ENCODE results near the gene MRTFB.
A peak's percentile ranks its signal among the peaks of the same experiment; 100 is the strongest.
"Not testable (repeated sequence)": the region's sequence is repeated elsewhere in the genome, so short reads cannot be mapped to it uniquely, and the experiment has no call there.

MRTFB gene

DNA sequence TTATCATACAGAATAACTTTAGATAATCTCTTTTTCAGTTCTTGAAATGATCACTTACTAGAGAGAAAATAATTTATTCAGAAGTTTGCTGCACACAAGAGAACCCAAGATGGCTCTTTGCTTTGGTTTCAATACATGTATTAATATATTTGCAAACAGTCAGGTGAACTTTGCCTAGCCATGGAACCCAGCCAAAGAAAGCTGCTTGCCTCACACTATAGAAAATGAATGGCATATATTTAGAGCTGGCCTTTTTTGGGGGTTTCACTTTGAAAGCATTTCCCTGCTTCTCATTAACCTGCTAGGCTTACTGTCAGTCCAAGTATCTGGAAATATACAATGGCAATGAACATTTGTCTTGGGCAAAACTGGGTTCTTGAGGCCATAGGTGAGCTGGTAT lies 75.3 kb downstream of the MRTFB start:
- DNase-seq: no peak

DNA sequence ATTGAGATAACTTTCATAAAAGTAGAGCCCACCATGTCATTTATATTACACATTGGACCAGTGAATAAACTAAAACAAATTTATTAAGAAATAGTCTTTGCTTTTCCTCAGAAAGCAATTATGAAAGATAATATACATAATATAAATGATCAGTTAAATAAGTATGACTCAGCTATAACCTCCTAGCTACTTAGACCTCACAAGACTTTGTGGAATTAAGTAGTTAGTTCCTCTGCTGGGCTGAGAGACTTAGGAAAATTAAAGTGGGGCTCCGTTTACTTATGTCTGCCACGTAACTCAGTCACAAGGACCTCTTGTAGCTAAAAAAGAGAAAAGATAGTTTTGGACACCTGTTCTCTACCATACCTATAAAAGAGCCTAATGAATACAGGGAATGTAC lies 76.9 kb downstream of the MRTFB start:
- DNase-seq: no peak

DNA sequence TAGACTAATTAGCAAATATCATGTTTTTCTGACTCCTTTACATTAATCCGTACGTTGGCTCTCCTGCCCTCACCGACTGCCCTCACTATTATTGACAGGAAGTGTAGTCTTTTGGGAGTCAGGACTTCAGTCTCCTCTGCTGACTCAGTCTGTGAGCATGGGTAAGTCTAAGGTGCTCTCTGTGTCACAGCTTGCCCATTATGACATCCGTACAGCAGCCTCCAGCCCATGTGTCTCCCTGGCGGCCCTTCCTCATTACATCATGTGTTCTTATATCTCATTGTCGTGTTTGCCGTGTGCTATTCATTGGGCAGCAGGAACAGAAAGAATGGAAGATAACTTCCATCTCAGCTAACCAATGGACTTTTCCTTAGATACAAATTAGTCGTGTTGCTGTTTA lies 77.5 kb downstream of the MRTFB start:
- DNase-seq: no peak

DNA sequence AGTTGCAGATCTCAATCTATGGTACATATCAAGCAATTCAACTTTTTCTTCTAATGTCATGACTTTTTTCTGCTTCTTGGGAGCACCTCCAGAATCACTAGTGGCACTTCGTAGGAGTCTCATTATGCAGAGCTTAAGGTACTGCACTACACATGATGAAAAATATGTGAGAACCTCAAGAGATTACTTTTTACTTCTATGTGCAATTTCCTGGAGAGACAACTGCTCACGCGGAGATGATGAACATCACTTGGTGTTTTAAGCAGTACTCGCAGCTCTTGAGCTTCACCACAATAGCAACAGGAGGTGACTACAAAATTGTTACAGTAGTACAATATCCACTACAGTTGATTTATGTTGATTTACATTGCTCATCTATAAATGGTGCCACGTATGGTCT lies 79.7 kb downstream of the MRTFB start:
- no peak for DNase-seq

DNA sequence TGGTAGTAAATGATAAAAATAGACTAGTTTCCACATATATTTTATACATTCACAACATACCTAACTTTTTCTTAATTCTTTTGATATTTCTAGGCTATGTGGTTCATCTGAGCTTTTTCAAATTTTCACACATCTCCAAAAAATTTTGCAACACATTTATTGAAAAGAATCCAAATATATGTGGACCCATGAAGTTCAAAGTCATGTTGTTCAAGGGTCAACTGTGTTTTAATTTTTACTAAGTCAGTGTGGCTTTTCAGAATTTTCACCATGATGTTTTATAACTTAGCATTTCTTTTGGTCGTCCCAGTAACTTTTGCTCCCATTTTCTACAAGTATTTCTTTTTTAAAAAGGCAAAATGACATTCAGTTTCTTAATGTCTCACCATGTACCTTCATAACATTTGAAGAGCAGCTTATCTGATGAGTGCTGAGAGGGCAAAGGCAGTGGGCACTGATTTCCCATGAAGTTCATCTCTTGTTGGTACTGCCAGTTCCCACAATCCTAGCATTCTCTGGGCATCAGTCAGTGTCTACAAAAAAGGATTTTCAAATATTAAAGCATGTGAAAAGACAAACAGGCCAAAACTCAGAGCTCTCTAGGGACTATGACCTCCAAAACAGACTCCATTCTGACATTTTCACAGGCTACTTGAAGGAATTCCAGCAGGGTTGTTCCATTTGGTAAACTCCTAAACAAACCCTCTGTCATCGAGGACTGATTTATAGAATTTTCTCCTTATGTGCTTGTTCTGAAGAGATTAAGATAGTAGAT lies 80.3 kb downstream of the MRTFB start:
- no peak for DNase-seq

DNA sequence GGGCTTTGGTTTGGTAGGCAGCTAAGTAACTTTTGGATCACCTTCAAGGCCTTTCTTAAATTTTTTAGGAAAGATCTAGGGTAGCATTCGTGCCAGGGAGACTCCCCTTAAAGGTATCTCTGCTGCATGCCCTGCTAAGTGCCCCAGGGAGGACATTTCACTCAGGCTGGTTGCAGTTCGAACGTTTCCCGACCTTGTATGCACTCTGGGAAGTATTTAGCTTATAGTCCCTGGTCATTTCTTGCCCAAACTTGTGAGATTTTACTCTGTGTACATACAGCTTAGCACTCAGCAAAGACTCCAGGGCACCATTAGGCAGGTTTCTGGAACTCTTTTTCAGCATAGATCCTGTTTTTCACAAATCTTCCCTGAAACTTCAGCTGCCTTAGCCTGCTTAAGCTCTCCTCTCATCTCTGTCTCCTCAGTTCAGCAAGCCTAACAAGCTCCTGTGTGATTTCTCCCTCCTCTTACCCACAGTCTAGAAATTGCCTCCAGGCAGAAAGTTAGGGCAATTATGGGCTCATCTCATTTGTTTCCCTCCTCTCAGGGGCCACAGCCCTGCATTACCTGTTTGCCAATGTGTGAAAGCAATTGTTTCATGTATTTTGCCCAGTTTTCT lies 84.6 kb downstream of the MRTFB start:
- DNase-seq: no peak

DNA sequence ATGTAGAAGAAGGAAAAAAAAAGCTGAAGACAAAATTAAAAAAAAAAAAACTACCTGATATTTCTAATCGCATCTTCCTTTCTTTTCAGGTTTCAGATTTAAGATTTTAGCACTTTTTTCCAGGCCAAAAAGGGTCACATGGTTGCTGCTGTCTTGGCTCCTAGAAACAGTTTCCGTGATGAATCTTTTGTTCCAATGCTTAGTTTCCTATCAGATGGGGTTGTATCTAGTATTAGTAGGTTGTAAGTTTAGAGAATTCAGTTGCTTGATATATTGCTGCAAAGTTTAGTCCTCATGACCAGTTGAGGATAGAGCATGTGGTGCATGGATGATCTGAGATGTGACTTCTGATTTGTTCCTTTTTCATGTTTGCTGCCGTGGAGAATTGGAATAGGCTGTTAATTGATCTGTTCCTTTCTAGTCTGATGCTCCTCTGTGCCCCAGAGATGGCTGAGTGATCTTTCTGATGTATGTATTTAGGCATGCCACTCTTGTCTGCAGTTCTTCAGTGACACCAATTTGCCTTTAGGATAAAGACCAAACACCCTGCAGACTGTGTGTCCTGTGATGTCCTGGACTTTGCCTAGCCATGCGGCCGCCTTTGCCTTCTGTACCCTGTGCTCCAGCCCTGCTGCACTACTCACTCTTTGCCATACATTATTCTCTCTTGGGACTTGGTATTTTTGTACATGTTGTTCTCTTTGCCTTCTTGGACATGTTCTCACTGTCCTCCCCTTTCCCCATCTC lies 94.0 kb downstream of the MRTFB start:
- DNase-seq: no peak

DNA sequence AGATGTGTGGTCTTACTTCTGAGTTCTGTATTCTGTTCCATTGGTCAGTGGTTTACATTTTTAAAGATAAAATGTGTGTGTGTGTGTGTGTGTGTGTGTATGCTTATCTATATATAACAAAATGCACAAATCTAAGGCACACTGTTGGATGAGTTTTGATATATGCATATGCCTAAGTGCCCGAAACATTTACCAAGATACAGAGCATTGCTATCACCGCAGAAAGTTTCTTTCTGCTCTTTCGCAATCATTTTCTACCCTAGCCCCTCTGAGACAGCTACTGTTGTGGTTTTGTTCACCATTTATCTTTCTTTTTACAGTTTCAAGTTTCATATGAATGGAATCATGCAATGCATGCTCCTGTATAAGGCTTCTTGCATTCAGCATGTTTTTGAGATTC lies 97.0 kb downstream of the MRTFB start:
- DNase-seq: no peak

DNA sequence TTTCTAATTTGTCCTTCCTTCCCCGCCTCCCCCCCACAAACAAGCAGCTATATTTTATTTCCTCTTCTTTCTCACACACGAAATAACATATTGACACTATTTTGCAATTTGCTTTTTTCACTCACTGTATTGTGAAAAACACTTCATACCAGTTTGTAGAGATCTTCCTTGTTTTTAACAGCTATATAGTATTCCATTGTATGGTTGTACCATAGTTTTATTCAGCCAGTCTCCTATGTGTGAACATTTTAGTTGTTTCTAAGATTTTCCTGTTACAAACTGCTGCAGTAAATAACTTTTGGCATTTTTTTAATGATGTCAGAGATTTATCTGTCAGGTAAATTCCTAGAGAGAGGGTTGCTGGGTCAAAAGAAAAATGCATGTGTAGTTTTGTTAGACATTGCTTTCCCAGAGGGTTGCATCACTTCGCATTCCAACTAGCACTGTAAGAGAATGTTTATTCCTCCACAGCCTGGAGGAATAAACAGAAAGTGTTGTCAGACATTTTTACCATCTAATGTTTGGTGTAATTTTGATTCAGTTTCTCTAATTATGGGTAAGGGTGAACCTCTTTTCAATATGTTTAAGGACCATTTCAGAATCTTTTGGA lies 101.2 kb downstream of the MRTFB start:
- DNase-seq: no peak

DNA sequence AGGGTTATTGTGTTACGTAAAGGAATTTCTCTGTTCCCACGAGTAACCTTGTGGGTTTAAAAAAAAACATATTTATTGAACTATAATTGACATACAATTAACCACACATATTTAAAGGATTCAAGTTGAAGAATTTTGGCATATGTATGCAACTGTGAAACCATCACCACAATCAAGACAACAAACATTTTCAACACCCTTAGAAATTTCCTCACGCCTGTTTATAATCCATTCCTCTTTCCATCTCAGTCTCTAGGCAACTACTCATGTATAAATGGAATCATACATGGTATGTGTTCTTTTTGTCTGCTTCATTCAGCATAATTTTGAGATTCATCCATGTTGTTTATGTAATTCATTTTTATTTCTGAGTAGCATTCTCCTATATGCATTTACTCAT lies 104.0 kb downstream of the MRTFB start:
- no peak for DNase-seq

DNA sequence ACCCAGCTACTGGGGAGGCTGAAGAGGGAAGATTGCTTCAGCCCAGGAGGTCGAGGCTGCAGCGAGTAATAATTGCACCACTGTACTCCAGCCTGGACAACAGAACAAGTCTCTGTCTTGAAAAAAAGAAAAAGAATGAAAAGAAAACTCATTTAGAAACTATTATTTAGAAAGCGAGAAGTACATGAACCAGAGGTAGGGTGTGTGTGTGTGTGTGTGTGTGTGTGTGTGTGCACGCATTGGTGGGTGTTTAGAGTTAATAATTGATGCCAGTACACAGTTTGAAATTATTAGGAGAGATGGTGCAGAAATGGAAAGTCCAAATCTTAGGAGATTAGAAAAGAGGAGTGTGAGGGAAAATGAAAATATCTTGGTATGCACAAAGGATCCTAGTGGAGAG lies 106.6 kb downstream of the MRTFB start:
- no peak for DNase-seq

DNA sequence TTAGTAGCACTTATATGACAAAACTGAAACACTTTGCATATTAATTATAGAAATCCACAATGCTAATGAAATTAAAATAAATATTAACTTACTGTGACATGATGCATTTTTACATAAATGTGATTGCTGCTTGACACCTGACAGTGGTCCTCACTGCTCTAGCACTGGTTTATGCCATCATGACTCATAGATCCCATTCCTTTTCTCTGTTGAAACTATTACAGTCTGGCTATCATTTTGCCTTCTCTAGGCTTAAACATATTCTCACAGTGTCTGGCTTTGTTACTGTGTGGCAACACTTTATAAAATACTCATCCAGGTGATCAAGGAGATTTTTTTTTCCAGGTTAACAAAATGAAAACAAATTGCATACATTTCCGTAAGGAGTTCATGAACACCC lies 108.0 kb downstream of the MRTFB start:
- no peak for DNase-seq

DNA sequence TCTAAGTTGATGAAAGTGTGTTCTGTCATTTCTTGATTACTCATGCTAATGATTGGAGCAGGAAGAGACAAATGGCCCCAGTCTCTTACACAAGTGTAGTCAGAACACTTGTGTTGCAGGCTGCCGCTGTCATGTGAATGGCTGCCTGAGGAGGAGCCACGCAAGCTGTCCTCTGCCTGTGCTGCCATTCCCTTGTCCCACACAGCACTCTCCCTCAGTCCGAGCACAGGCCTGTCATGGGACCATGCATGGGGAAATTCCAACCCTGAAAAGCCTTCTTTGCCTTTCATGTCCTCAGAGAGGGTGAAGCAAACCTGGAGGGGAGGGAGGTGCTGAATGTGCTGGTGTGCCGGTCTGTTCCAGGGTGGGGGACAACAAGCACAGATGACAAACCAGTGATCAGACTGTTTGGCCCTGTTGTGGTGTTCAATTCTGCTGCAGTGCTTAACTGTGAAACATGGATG lies 109.4 kb downstream of the MRTFB start:
- DNase-seq: no peak

DNA sequence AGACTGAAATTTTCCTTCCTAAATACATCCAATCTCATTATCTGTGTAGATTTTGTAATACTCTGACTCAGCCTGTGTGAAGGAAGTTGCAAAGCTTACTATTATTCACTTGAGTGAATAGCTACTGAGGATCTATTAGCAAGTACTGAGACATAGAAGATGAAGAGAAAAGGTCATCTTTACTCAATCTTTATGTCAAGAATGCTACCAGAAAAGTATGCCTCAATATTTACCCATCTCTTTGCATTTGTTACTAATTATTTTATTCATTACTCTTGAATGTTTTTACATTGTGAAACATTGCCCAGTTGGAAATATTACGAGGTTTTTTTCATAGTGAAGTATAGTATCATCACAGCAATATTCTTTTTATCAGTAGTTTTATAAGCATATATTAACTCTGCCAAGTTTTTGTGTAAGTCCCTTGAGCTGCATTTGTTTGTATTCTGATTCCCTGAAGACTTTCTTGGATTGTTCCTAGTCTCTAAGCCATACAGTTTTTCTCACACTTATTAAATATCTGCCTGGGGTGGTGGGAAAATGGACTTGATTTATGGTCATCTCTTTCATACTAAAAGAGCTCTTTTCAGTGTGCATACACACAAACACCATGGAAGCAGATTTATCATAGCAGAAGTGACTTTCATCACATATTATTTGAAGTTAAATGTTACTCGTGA lies 110.4 kb downstream of the MRTFB start:
- no peak for DNase-seq

DNA sequence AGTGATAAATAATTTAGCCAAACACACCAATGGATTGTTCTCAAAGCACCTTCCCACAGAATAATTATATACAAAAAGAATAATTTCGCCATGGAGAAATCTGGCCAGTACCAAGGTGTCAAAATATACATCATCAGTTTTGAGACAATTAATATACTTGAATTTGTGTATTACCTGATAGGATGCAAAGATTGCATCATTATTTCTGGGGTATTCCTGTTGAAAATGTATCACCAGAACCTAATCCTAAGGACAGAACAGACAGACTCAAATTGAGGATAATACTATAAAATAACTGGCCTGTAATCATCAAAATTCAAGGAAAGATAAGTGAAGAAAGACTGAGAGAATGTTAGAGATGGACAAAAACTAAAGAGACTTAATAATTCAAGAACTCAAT lies 111.9 kb downstream of the MRTFB start:
- no peak for DNase-seq

DNA sequence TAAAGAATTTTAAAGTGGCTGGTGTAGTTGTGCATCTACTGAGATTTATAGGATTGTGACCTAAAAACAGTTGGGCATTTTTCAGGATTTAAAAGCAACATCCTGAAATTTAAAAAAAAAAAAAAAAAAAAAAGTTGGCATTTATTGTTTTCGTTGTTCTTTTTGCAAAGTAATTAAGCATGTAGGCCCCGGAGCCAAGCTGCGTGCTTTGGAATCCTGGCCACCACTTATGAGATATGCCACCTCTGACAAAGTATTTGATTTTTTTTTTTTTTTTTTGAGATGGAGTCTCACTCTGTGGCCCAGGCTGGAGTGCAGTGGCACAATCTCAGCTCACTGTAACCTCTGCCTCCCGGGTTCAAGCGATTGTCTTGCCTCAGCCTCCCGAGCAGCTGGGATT lies 112.8 kb downstream of the MRTFB start:
- DNase-seq: not testable (repeated sequence)

DNA sequence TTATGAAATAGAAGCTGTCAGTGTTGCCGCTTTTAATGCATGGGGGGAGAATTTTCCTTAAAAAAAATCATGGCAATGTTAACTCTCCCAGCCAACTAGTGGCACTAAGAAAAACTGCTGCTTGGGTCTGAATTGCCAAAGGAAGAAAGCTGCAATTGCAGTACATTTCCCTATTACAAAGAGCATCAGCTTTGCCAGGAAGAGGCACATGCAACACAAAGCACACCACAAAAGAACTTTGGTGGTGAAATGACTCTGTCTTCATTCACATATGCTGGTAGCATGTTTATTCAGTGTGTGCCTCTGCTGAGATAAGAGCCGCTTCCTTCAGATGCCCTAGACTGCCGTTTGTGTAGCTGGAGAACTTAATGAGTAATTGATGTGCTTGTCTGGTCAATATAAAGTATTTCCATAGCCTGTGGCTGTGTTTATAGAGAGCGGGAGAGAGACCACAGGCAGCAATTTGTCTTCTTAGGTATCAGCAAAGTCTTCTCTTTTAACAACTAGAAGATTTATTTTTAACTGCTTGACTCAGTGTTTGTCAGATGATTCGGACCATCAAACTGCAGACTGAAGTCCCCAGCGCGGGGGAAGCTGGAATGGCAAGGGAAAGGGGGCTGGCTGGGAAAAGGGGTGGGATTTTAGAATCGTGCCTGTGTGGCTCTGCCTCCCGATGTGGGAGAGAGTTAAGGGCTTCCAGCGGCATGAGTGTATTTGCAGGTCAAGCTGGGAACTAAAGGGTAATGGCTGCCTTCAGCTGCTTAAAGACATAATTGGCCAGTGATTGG lies 115.1 kb downstream of the MRTFB start:
- DNase-seq: peak; percentile 62

DNA sequence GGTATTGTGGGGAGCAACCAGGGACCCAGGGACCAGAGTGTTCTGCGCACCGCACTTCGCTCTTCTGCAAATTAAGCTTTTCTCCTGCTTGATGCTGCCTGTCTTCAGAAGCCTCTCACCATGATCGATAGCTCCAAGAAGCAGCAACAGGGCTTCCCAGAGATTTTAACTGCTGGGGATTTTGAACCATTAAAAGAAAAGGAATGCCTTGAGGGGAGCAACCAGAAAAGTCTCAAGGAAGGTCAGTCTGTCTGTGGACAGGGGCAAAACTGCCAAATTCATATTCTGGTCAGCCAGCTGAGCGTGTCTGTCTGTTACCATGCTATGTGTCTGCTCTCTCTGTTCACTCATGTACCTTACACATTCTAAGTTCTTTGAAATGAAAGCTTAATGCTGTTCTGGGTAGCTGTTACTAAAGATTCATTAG lies 115.7 kb downstream of the MRTFB start:
- no peak for DNase-seq

DNA sequence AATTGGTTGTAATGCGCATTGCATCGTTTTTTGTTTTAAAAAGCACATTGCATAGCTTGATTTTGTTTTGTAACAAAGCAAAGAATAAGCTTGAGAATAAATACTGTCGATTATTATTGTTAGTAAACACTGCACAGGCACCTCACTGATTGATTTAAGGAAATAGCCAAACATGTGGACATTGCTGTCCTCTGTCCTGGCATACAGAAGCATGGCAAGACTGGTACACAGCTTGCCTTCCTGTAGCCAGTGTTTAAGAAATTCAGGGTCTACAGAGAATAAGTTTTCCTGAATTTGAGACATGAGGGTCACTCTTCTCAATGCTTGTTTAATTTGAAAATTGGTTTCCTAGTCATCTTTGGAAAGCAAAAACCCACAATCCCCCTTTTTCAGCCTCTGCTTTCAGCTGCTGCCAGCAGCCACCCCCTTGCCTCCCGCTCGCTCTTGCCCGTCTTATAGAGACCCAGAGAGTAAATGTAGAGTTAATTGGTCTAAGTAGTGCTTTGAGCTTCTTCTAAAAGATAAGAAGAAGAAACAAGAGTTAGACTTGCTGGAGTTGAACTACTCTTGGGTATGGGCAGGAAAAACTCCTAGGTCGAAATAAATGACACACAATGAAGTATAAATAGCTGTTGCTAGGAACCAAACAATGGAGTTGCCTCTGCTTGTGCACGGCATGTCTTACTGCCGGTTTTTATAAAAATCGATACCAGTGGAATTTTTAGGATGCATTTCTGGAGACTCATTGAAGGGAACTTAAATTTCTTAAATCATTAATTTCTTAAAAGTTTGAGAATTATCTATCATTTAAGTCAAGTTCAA lies 116.6 kb downstream of the MRTFB start:
- DNase-seq: peak; percentile 28

DNA sequence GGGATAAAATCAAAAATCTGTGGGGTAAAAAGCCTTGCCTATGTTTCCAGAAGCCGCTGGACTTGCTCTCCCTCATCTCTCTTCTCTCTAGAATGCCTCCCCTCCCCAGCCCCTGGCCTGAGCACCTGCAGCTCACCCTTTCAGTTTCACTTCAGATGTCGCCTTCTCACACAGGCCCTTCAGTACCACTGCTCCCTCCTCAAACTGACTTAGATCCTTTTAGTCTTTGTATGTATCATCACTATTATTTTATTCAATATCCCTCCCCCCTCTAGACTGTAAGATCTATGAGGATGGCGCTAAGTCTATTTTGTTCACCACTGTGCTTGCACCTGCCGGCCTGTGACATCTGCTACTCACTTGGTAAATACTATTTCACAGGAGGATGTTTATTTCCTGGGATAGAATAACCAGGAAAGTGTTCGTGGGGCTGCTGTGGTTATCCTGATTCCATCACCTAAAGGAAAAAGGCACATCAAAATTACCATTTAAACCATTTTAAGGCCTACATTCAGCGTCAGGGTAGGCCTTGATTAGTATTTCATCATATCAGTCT lies 122.3 kb downstream of the MRTFB start:
- DNase-seq: peak; percentile 43

DNA sequence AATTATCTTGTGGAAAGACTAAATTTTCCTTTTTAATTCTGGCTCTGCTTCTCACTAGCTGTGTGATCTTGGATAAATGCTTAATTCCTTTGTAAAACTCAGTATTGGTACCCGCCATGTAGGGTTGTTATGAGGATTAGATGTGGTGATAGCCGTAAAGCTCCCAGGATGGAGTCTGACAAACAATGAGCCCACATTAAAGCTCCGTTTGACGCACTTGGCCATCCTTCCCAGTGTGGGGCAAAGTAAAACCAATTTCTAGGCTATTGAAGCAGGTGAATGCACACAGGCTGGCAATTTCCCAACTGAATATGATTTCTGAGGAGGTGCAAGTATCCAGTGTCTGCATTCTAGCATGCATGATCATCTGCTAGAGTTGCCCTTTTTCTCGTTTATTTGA lies 123.6 kb downstream of the MRTFB start:
- peak; percentile 19 for DNase-seq
